SIG-M5 treated with dmso at 0.1 percent for 504 hours (cell line): Measurements from ENCODE around the gene UMODL1.

ENCODE experiments used
- DNase-seq: peaks from one replicate; lab custom pipeline; 2025; ENCODE audit not compliant: unreplicated experiment; lab: John Stamatoyannopoulos, UW

Gene UMODL1

DNA sequence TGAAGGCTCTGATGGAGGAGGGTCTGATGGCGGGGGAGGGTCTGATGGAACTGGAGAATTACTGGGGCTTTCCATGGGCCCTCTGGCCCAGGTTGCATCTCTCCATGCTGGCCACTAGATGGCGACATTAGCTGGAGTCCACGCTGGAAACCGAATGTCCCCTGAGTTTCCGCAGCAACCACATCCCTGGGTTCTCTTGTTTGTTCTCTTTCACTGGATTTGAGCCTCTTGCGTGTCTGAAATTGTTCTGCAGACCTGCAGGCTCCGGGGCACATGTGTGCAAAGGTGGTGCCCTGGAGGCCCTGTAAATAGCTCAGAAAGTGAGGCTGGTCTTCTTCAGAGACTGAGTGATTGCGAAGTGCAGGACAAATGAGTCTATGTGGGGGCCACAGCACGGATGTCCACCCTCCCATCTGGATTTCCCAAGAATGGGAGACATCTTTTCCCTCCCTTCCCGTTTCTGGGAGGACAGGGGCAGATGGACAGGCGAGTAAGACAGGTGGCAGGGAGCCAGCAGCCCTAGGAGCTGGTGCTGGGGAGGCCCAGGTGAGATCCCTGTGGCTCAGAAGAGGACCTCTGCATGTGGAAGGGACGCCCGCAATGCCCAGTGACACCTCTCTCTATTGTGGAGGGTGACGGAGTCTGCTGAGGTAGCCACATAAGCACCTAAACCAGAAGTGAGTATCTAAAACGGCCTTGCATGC is 74.6 kb downstream of the UMODL1 start:
- peak; percentile 62 for DNase-seq

DNA sequence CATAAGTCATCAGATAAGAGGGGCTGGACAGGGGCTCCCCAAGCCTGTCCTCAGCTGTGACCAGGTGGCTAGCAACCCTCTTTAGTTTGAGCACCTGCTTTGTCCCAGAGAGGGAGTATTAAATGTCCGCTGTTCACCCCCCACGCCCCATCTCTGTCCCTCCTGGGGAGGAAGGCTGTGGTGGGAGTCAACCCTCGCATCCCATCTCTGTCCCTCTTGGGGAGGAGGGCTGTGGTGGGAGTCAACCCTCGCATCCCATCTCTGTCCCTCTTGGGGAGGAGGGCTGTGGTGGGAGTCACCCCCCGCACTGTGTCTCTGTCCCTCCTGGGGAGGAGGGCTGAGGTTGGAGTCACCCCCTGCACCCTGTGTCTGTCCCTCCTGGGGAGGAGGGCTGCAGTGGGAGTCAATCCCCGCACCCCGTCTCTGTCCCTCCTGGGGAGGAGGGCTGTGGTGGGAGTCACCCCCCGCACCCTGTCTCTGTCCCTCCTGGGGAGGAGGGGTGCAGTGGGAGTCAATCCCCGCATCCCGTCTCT is 75.2 kb downstream of the UMODL1 start:
- no peak for DNase-seq

DNA sequence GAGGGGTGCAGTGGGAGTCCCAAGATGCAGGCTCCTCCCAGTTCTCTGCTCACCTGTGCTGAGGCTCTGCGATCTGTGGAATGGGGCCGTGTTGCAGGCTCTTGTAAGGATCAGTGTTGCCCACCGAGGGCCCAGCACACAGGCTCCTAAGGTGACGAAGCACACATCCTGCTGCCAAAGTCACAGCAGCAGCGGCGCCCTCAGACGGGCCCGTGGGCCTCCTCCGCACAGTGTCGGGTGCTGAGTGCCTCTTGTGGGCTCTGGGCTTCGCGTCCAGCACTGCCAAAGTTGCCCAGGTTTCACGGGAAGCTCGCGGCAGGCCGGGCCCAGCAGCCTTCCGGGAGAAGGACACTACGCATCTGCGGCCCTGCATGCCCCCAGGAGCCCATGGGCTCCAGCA is 75.7 kb downstream of the UMODL1 start:
- DNase-seq: no peak

DNA sequence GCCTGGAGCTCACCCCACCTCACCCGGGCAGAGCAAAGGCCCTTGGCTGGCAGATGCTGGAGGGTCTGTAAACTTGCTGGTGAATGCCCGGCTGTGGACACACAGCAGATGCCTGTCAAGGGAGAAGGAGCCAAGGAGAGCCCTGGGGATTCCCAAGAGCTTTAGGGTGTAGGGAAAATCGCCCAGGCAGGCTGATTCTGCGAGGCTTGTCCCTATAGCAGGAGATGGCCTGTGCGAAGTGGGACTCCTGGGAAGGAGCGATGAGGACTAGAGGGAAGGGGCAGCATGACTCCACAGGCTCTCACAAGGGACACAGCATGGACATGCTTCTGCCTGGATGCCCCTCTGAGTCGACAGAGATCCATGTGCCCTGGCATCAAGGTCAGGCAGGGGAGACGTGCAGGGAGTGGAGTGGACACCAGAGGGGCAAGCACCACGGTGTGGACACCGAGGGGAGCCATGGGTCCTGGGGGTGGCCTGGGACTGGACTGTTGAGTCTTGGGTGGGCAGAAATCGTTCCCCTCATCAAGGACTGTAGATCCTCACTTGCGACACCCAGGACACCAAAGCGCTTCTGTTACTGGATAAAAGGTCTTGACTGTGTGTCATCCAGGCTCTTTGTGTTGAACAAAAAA is 76.4 kb downstream of the UMODL1 start:
- no peak for DNase-seq

DNA sequence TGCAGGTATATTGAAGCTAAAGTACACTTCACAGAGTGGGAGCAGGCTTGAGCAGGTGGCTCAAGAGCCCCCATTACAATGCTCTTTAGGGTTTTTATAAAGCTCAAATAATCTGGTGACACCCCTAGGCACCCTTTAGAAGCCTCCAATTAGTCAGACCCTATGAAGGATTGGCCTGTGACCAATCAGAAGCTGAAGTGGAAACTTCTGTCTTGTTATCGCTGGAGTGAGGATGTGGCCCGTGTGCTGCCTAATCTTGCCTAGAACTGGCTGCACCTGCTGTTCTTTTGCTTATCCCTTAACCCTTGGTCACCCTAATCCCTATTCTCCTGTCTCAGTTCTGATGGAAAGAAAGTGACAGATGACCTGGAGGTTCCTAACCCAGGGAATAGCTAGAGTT is 77.0 kb downstream of the UMODL1 start:
- DNase-seq: no peak

DNA sequence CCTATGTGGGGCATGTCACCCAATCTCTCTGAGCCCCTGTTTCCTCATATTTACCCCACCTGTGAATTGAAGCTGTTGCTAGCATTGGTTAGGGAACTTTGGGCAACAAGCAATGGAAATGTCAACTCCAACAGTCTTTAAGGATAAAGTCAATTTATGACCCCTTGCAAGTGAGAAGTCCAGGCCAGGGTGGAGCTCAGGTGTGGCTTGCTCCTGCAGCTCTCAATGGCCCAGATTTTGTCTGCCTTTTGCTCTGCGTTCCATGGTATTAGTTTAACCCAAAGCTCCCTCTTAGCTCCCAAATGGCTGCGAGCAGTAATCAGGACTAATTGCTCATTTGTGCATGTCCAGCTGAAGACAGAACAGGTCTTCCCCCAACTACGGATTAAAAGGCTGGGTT is 77.5 kb downstream of the UMODL1 start:
- DNase-seq: no peak

DNA sequence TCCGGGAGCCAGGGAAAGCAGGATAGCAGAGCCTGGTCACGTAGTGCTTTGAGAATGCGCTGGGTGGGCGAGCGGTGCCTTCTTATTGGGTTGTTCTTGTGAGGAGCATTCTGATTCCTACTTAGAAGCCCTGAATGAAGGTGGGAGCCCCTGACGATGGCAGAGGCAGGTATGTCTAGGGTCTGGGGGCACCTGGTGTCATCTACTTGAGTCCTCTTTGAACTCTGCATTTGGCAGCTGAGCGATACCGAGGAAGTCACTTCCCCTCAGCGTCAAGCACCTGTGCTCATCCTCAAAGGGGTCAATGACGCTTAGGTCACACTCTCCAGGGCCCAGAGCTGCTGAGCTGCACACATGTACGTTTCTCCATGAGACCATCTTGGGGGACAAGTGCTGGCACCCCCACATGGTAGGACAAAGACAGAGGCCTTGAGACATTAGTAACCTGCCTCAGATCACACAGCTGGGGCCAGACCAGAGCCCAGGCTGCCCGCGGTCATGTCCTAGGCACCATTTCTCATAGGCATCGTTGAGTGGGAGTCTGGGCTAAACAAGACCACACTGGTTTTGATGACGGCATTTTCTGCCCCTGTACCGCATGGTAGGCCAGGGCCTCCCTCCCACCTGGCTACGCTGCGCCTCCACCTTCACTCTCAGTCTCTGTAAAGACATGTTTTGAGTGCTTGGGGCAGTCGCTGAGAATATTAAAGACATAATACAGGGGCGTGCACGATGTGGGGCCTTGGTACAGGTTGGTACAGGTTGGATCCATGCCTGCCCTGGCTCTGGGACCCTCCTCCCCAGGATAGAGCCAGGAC is 78.7 kb downstream of the UMODL1 start:
- DNase-seq: no peak

DNA sequence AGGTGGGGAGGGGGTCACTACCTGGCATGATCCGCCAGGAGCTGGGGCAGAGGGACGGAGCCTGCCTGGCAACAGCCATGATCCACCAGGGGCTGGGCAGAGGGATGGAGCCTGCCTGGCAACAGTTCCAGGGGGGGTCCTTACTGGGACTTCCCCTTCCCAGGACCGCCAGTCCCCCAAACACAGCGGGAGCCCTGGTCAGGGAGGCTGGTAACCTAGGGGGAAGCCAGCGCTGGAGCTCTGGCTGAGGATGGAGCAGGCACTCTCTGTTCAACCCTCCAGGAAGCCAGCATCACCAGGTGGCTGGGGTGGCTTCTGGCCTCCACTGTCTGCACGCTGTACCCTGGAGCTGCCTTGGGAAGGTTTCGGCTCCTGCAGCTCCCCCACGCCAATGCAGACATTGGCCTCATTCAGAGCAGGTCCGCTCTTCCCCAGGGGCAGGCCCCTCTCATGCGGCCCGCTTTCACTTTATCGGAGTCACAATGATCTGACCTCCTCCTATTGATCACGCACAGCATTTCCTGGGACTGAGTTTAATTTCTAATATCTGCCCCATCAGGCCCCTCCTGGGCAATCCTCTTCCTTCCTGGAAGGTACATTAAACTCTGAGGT is 79.5 kb downstream of the UMODL1 start:
- DNase-seq: no peak

DNA sequence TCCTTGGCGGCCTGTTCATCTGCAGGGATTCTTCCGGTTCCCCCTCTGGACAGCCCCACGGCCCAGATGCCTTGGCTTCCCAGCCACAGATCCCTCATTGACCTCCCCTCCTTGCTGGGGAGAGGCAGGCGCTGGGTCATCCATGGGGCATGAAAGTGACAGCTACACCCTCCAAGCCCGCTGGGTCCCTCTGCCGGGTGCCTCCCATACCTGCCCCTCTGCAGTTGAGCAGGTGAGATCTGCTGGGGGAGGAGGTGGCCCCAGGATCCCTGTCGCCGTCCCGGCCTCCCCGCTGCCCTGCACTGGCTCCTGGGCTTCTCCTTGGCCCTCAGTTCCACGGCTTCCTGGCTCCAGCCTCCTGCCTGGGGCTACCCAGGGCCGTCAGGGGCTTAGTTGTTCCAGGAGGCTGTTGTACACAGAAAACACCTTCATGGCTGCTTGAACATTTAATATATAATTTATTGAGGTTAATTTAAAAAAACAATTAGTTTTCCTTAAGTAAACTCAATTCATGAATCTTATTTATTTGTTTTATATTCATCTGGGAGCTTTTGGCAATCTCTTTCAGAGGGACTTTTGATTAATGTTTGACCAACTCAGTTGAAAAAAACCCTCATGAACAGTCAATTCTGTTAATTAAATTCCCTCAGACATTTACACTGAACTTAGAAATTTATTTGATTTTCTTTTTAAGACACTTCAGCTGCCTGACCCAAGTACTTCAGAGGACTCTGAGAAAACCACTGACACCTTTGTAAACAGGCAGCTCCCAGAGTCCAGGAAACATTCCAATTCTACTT is 80.2 kb downstream of the UMODL1 start:
- DNase-seq: no peak

DNA sequence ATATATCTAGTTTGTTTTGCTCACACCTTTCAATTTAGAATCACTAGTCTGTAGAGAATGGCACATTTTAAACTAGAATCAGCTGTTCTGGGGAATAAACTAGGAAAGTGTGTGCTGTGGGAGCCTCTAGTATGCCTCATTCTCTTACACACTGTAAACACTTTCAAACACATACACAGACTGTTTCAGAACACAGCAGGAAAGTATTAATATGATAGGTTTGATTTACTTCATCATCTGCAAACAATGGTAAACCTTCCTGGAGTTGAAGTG is 80.8 kb downstream of the UMODL1 start:
- no peak for DNase-seq

DNA sequence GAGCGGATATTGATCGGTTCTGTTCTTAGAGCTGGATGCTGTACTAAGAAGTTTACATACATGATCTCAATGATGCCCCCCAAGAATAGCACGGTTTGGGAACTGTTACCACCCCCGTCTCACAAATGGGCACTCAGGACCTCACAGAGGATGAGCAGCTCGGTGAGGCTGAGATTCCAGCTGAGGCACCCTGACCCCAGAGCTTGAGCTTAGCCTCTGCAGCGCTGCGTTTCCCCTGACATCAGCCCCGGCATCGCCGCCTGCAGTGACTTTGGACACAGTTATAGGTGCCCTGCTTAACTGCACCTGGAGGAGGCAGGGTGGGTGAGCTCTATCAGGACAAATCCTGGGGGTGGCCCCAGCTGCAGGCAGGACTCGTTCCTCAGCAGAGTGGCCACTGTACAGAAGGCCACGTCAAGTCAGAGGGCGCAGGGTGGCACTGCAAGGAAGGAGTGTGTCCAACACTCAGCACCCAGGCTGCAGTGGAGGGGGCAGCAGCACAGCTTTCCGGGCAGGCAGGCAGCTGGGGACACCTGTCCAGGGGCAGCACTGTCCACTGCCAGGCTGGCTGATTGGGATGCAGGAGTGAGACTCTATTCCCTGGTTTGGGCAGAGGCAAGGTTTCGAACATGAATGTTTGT is 82.0 kb downstream of the UMODL1 start:
- no peak for DNase-seq

DNA sequence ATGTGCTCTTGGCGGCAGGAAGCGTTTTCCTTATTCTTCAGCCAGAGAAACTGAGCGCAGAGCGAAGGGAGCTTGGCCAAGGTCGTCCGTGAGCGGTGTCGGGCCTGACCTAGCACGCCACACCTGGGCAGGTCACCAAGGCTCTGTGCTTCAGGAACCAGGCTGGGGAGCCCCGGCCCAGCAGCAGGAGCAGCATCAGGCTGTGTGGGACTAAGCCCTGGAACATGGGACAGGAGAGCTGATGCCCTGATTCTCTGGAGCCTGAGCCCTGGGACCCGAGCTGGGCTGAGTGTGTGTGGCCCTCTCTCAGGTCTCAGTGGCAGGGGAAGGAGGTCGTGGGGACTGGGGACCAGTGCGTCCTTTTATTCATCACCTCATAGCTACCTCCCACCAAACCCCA is 82.6 kb downstream of the UMODL1 start:
- DNase-seq: no peak

DNA sequence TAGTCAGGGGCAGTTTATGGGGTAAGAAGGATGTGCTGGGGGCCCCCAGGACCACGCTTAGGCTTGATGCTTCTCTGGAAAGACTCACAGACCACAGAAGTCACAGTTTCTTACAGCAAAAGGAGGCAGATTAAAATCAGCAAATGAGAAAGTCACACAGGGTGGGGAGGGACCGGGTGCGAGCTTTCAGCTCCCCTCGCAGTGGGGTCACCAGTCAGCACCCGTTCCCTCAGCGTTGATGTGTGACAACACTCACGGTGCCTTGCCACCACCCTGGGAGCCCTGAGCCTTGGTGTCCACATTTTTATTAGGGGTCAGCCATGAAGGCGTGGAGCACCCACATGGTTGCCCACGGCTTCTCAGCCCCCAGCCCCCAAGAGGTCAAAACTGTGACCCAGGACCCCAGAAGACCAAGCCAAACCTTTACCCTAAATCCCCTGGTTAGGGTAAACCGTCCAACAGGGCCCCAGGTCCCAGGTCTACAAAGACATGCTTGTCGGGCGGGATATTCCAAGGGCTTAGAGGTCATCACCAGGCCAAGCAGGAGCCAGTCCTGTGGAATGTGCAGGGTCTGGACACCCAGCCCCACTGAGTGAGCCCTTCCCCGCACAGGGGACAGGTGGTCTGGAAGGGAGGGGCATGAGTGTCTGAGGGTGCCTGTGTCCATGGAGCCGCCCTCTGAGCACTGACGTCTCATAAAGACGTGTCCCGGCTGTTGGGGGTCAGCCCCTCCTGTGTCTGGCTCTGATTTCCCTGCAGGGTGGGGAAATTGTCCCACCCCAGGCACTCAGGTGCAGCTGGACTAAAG is 83.3 kb downstream of the UMODL1 start:
- DNase-seq: no peak

DNA sequence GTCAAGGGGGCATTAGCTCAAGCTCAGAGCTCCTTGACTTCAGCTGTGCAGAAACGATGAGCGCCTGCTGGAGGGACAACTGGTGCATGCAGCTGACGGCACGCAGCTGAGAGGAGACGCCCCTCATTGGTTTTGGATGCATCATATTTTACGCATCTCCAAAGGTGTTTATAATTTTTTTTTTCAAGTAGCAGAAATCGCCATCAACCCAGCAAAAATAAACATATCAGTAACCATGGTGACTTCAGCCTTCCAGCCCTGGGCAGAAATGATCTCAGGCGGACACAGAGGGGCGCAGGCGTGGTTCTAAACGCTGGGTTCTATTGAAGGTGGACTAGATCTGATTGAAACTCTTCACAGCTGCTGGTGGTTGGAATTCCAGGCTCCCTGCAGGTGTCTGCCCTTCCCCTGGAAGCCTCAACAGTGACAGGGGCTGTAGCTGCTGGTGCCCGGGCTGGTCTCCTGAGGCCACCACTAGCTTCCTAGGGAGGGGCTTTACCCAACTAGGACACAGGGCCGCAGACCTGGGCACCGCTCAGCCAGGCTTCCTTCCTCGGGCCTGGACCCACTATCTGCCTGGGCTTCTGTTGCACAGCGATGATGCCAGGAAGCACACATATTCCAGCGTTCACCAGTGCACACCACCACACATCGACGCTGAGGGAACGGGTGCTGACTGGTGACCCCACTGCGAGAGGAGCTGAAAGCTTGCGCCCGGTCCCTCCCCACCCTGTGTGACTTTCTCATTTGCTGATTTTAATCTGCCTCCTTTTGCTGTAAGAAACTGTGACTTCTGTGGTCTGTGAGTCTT is 84.1 kb downstream of the UMODL1 start:
- no peak for DNase-seq

DNA sequence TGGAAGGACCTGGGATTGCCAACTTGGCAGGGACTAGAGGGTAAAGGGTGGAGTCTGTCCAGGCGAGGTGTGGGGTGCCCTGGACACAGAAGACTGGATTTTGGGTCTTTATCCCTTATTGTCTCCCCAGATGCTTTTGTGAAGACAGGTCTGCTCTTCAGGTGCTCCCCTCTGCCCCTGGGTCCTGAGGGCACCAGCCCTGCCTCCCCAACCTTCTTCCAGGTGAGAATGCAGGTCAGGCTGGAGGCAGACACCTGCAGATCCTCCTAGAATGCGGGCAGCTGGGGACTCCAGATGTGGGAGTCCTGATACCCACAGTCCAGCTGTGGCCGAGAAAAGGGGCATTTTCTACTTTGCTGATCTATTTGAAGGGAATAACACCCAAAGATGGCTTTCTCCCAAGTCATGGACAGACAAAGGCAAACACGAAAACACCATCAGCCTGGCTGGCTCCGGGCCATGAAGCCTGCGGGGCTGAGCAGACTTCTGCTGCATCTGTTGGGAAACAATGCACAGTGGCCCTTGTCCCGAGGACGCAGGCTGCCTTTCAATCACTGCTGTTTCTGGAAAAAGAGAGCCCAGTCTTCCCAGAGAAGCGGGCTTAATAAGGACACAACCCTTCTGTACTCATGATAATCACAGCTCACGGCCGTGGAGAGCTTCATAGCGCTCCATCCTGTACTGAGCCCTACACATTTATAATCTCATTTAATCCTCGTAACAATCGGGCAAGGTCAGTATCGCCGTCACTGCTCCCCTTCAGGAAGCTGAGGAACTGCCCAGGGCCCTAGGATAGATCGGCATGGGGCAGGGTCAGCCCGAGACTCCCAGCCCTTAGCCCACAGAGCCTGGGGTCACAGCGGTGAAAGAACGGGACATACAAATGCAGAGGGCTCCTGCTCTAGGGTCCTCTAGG is 85.8 kb downstream of the UMODL1 start:
- no peak for DNase-seq

DNA sequence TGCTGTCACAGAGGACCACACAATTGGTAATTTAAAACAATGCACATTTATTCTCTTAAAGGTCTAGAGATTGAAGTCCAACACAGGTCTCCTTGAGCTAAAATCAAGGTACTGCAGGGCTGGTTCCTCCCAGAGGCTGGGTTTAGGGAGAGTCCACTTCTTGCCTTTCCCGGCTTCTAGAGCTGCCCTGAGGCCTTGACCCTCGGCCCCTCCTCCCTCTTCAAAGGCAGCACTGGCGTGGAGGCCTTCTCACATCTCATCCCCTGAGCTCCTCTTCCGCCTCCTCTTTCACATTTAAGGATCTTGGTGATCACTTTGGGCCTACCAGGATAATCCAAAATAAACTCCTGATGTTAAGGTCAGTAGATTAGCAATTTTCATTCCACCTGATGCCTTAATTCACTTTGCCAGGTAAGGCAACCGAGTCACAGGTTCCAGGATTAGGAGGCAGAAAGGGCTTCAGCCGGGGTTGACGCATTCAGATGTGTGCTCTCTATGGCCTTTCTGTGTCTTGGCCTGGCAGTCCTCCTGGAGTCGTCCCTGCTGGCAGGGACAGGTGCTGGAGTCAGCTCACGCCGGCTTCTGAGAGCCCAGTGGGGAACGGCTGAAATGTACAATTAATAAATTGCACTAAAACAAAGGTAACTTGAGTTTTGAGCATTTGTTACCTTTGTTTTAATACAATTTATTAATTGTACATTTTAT is 86.6 kb downstream of the UMODL1 start:
- DNase-seq: no peak

DNA sequence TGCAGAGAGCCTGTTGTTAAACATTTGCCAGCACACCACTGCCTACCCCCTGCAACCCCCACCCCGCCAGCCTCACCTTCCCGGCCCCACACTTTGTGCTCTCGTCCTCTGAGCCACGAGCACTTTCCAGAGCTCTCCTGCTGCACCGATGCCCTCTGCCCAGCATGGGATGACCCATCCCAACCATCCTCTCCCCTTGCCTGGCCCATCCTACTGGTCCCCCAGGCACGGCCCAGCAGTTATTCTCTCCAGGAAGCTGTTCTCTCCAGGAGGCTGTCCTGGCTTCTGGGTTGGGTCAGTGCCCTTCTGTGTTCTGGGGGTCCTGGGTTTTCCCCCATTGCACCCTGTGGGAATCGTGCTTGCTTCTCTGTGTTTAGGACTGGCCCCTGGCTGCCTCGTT is 87.7 kb downstream of the UMODL1 start:
- no peak for DNase-seq
